Prostate gland (tissue), 1 donor: Measurements from ENCODE around the gene FXYD2.

Experiments
- POLR2A ChIP-seq: fragments of 450-650 bp; IDR thresholded peaks from one replicate; pipeline ENCODE4 v1.6.1; 2016; ENCODE audit warnings: antibody characterized with exemption, mild to moderate bottlenecking
- POLR2AphosphoS5 ChIP-seq: sonication (generic); formaldehyde crosslinking; IDR thresholded peaks from one replicate; pipeline ENCODE4 v1.6.1; 2017; ENCODE audit warnings: antibody characterized with exemption

DNA sequence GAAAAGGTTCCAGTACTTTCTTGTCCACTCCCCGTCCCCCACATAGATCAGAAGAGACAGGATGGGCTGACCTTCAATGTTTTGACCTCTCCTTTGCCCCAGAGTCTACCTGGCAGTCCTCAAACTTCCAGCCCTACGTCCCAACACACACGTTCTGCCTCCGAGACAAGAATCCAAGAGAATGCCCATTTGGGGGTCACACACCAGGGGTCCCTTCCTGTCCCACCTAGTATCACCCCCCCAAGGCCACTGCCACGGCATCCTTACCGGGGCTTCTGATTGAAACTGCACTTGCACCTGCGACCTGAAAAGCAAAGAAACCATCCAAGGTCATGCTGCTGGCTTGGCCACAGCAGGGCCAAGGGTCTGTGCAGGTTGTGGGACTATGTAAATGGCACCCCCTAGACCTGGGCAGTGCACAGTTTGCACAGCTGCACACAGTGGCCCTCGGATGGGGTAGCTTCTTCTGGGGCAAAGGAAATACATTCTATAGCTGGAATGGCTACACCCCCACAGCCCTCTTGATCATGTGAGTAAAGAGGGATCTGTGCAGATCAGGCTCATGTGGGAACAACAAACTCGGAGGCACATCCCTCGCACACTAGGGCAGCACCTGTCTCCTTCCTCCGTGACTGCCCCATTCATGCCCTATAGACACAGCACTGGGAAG, 16.5 kb upstream of the FXYD2 start:
- TF ChIP-seq POLR2AphosphoS5 (no peak), POLR2A (no peak)
